ENCODE measurements around the gene OPA1.

DNA sequence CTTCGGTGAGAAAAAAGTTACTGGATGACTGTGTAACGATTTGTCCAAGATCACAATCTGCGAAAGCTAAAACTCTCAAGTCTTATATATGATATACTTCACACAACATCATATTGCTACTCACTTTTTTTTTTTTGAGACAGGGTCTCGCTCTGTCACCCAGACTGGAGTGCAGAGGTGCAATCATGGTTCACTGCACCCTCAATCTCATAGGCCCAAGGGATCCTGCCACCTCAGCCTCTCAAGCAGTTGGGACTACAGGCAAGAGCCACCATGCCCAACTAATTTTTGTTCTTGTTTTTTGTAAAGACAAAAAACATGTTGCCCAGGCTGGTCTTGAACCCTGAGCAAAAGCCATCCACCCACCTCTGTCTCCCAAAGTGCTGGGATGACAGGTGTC, 32.9 kb upstream of the OPA1 start:
- TF ChIP-seq, protein P1, sequence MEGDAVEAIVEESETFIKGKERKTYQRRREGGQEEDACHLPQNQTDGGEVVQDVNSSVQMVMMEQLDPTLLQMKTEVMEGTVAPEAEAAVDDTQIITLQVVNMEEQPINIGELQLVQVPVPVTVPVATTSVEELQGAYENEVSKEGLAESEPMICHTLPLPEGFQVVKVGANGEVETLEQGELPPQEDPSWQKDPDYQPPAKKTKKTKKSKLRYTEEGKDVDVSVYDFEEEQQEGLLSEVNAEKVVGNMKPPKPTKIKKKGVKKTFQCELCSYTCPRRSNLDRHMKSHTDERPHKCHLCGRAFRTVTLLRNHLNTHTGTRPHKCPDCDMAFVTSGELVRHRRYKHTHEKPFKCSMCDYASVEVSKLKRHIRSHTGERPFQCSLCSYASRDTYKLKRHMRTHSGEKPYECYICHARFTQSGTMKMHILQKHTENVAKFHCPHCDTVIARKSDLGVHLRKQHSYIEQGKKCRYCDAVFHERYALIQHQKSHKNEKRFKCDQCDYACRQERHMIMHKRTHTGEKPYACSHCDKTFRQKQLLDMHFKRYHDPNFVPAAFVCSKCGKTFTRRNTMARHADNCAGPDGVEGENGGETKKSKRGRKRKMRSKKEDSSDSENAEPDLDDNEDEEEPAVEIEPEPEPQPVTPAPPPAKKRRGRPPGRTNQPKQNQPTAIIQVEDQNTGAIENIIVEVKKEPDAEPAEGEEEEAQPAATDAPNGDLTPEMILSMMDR (conservative IDR thresholded peaks at IDR 0.05; ENCODE audit: low read depth in 2 of 2) = no peak
- no peak for TF ChIP-seq EZH2phosphoT487 (IDR thresholded peaks at IDR 0.05; ENCODE audit: unreplicated experiment)
- TF ChIP-seq CREB1 (CRISPR knock-in tag; IDR thresholded peaks at IDR 0.05; ENCODE audit: low read depth) = no peak
- TF ChIP-seq POLR2AphosphoS5 (IDR thresholded peaks at IDR 0.05; ENCODE audit: low read depth) = no peak
- TF ChIP-seq, protein P2, sequence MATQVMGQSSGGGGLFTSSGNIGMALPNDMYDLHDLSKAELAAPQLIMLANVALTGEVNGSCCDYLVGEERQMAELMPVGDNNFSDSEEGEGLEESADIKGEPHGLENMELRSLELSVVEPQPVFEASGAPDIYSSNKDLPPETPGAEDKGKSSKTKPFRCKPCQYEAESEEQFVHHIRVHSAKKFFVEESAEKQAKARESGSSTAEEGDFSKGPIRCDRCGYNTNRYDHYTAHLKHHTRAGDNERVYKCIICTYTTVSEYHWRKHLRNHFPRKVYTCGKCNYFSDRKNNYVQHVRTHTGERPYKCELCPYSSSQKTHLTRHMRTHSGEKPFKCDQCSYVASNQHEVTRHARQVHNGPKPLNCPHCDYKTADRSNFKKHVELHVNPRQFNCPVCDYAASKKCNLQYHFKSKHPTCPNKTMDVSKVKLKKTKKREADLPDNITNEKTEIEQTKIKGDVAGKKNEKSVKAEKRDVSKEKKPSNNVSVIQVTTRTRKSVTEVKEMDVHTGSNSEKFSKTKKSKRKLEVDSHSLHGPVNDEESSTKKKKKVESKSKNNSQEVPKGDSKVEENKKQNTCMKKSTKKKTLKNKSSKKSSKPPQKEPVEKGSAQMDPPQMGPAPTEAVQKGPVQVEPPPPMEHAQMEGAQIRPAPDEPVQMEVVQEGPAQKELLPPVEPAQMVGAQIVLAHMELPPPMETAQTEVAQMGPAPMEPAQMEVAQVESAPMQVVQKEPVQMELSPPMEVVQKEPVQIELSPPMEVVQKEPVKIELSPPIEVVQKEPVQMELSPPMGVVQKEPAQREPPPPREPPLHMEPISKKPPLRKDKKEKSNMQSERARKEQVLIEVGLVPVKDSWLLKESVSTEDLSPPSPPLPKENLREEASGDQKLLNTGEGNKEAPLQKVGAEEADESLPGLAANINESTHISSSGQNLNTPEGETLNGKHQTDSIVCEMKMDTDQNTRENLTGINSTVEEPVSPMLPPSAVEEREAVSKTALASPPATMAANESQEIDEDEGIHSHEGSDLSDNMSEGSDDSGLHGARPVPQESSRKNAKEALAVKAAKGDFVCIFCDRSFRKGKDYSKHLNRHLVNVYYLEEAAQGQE (IDR thresholded peaks at IDR 0.05; ENCODE audit: unreplicated experiment) = no peak
- no peak for TF ChIP-seq JUNB (IDR thresholded peaks at IDR 0.05; ENCODE audit: unreplicated experiment)
- TF ChIP-seq EZH2 (IDR thresholded peaks at IDR 0.05; ENCODE audit: low read depth, unreplicated experiment) = no peak
- TF ChIP-seq ZNF331 (CRISPR knock-in tag; IDR thresholded peaks at IDR 0.05; ENCODE audit: low read depth) = no peak
- TF ChIP-seq ETS1 (IDR thresholded peaks at IDR 0.05) = no peak
- TF ChIP-seq ZNF462 (CRISPR knock-in tag; IDR thresholded peaks at IDR 0.05) = no peak
- no peak for TF ChIP-seq ZNF114 (CRISPR knock-in tag; IDR thresholded peaks at IDR 0.05)
- TF ChIP-seq STAT1 (IDR thresholded peaks at IDR 0.05; ENCODE audit: unreplicated experiment) = no peak
- TF ChIP-seq NANOG (IDR thresholded peaks at IDR 0.05; ENCODE audit: borderline replicate concordance) = no peak

All from GM23338 (cell line).